NCI-H460 (cell line): ENCODE results near the gene BTK. TPM values are rescaled to one million over a fixed set of nuclear protein-coding genes. Genes with fewer than 3 reads are reported as not detected.
"Not testable (repeated sequence)": the region's sequence is repeated elsewhere in the genome, so short reads cannot be mapped to it uniquely, and the experiment has no call there.

ENCODE experiments used
- DNase-seq: peaks from one replicate; pipeline ENCODE4 v3.0.0-alpha.2; 2016; ENCODE audit warnings: low read depth; ENCODE audit errors: extremely low read depth
- small RNA-seq, 2 experiments: library from RNA; depleted of rRNA; stranded (forward); fragments of <200 nt; gene quantifications; one replicate each; pipeline ENCODE3, GENCODE V24; 2014
- total RNA-seq: library from RNA; depleted of rRNA; stranded (reverse); fragments of >200 nt; shearing (Covaris generic); gene quantifications from 2 replicates; pipeline ENCODE4 v1.2.3, GENCODE V29; 2014; rRNA removed

The BTK gene
- total RNA-seq, 1 experiment from 2014 or later, result 0.05 TPM

GRCh38 chrX:101347859-101348451, 38.0 kb downstream of the BTK start:
- DNase-seq, result no peak

- no peak for DNase-seq
Measured at GRCh38 chrX:101337776-101338271, 48.2 kb downstream of the BTK start.

- not testable (repeated sequence) for DNase-seq
Measured at GRCh38 chrX:101334310-101334709, 51.7 kb downstream of the BTK start.

GRCh38 chrX:101326600-101326999, 59.4 kb downstream of the BTK start:
- not testable (repeated sequence) for DNase-seq

GRCh38 chrX:101303790-101304189, 82.2 kb downstream of the BTK start:
- DNase-seq, result no peak

Small RNAs within 50 kb of the gene (small RNA-seq; reads per million reads assigned to genes)
- 0 reads per million in 2 experiments for gene RNU6-934P

Other genes with a start within 250 kb of the BTK start
- 0.35 and 0.40 TPM in 2 replicates for gene DRP2, start 166.4 kb downstream of the BTK start, total RNA-seq
- gene TAF7L, start 94.9 kb downstream of the BTK start, total RNA-seq, result not detected in 2 replicates
- 11.8 and 13.8 TPM in 2 replicates for gene TIMM8A, start 37.4 kb downstream of the BTK start, total RNA-seq
- gene RPL36A, start 4.8 kb upstream of the BTK start, total RNA-seq, result 4,212 and 4,289 TPM in 2 replicates
- 234 and 237 TPM in 2 replicates for gene GLA, start 21.7 kb upstream of the BTK start, total RNA-seq
- 65.7 and 84.2 TPM in 2 replicates for gene HNRNPH2, start 22.0 kb upstream of the BTK start, total RNA-seq
- 0.10 TPM in 1 of 2 replicates, not detected in the other for gene ARMCX4, start 99.3 kb upstream of the BTK start, total RNA-seq
- 0.05 TPM in 1 of 2 replicates, not detected in the other for gene ARMCX1, start 164.4 kb upstream of the BTK start, total RNA-seq
- 52.8 and 59.6 TPM in 2 replicates for gene ARMCX6, start 231.8 kb upstream of the BTK start, total RNA-seq
- gene ARMCX3, start 237.0 kb upstream of the BTK start, total RNA-seq, result 29.7 and 32.5 TPM in 2 replicates